K562 (cell line): ENCODE data around the gene TMEM50B. TPM values are rescaled to one million over a fixed set of nuclear protein-coding genes. Genes with fewer than 3 reads are reported as not detected.

ENCODE experiments used
- ATAC-seq: fragments of 200-7000 bp; cut with Tn5 transposase; 3 replicates; pipeline ENCODE4 v1.9.1; 2020; ENCODE audit warnings: moderate library complexity
- BruUV-seq: library from RNA; stranded (reverse); fragments of 400-500 nt; replicated peaks from 2 replicates; lab custom pipeline; 2021; lab: Mats Ljungman, UMichigan
- CTCF ChIA-PET: fragments of 300-600 bp; formaldehyde crosslinking; extraction: SDS; loops from one replicate; lab custom pipeline; 2021; ENCODE audit warnings: low intra/inter-chr PET ratio; lab: Yijun Ruan, JAX
- POLR2A ChIA-PET: fragments of 300-600, 350-650 bp; sonication (Branson Sonifier 250); formaldehyde crosslinking; extraction: SDS; loops from one replicate; lab custom pipeline; 2021; ENCODE audit warnings: antibody characterized with exemption, inconsistent platforms; lab: Yijun Ruan, JAX
- DNase-seq, 4 experiments: peaks; one replicate each; pipeline versions ENCODE4 v3.0.0 to v3.0.0-alpha.2; 2011 to 2018; ENCODE audit warnings: low spot score in 3 of 4, mixed read lengths in 3 of 4; ENCODE audit errors: extremely low read depth in 1 of 4
- FAIRE-seq: peaks from 2 replicates; lab custom pipeline; 2011; peaks lifted over from hg19 to GRCh38; lab: Jason Lieb, UNC
- H2AFZ ChIP-seq: 2 replicates; pipeline ENCODE4 v1.6.0; 2011; ENCODE audit warnings: low read depth, low read length, control low read depth, inconsistent platforms
- H3K27ac ChIP-seq: fragments of 200-600 bp; 3 replicates; pipeline ENCODE4 v1.8.0; 2011; ENCODE audit warnings: low read depth, mild to moderate bottlenecking, control low read depth, inconsistent platforms, low read length, moderate library complexity, mixed read lengths; ENCODE audit errors: extremely low read depth
- H3K27me3 ChIP-seq, 2 experiments: fragments of 300-600 bp in 1 of 2; 2 replicates in 1 of 2; 3 replicates in 1 of 2; pipeline versions ENCODE4 v1.6.0 to v1.8.0; 2011; ENCODE audit warnings: inconsistent platforms in 2 of 2, low read length in 2 of 2, mild to moderate bottlenecking in 1 of 2, mixed read lengths in 1 of 2, moderate library complexity in 1 of 2; ENCODE audit not compliant: control insufficient read depth in 2 of 2, insufficient read depth in 2 of 2
- H3K36me3 ChIP-seq: fragments of 300-600 bp; 3 replicates; pipeline ENCODE4 v1.8.0; 2011; ENCODE audit warnings: mild to moderate bottlenecking, low read length, inconsistent platforms; ENCODE audit not compliant: control insufficient read depth, insufficient read depth
- H3K4me1 ChIP-seq, 2 experiments: fragments of 200-600 bp in 1 of 2; replicated peaks in 1 of 2; 2 replicates in 1 of 2; 3 replicates in 1 of 2; pipeline versions ENCODE4 v1.5.1 to v1.8.0; 2011; ENCODE audit warnings: inconsistent platforms in 2 of 2, low read length in 2 of 2, mild to moderate bottlenecking in 1 of 2, mixed read lengths in 1 of 2, moderate library complexity in 1 of 2; ENCODE audit not compliant: control insufficient read depth in 2 of 2, insufficient read depth in 2 of 2
- H3K4me2 ChIP-seq: 2 replicates; pipeline ENCODE4 v1.6.1; 2011; ENCODE audit warnings: low read length, control low read depth, inconsistent platforms, mixed read lengths; ENCODE audit not compliant: insufficient read depth
- H3K4me3 ChIP-seq: fragments of 200-600 bp; sonication (generic), shearing (Covaris generic); 2 replicates; pipeline ENCODE4 v1.5.1; 2016; ENCODE audit warnings: control low read depth, inconsistent platforms
- H3K79me2 ChIP-seq: fragments of 200-600 bp; 3 replicates; pipeline ENCODE4 v1.8.0; 2011; ENCODE audit warnings: low read length, inconsistent platforms; ENCODE audit not compliant: control insufficient read depth, insufficient read depth
- H3K9ac ChIP-seq, 2 experiments: 2 replicates each; pipeline versions ENCODE4 v1.6.0 to v1.6.1; 2011; ENCODE audit warnings: low read depth in 2 of 2, low read length in 2 of 2, control low read depth in 1 of 2, inconsistent platforms in 1 of 2, mild to moderate bottlenecking in 1 of 2, mixed read lengths in 1 of 2; ENCODE audit not compliant: insufficient read depth in 1 of 2
- H3K9me1 ChIP-seq: one replicate; pipeline ENCODE4 v1.6.0; 2011; ENCODE audit warnings: inconsistent platforms, mild to moderate bottlenecking, low read length, moderate library complexity; ENCODE audit not compliant: control insufficient read depth, insufficient read depth
- H3K9me3 ChIP-seq: replicated peaks from 2 replicates; pipeline ENCODE4 v1.5.1; 2011; ENCODE audit warnings: low read depth, low read length, inconsistent platforms; ENCODE audit not compliant: control insufficient read depth, insufficient read depth
- H4K20me1 ChIP-seq: replicated peaks from 2 replicates; pipeline ENCODE4 v1.6.1; 2011; ENCODE audit warnings: low read length, inconsistent platforms, mixed read lengths; ENCODE audit not compliant: control insufficient read depth, insufficient read depth
- IRF1 ChIP-seq: sonication (generic); formaldehyde crosslinking; IDR thresholded peaks from 2 replicates; pipeline ENCODE4 v1.8.0; 2022; ENCODE audit warnings: missing genetic modification reagents, mild to moderate bottlenecking, borderline replicate concordance
- NCOA6 ChIP-seq: fragments of 450-650 bp; IDR thresholded peaks from 2 replicates; pipeline ENCODE4 v1.6.1; 2017; ENCODE audit warnings: mild to moderate bottlenecking
- PHF8 ChIP-seq: fragments of 200-600 bp; sonication (generic); IDR thresholded peaks from 2 replicates; pipeline ENCODE4 v1.6.1; 2012; ENCODE audit warnings: mixed run types, mild to moderate bottlenecking, inconsistent platforms, low read length, moderate library complexity, borderline replicate concordance
- ZHX1 ChIP-seq: fragments of 150-350 bp; conservative IDR thresholded peaks from 2 replicates; pipeline ENCODE4 v1.6.1; 2014; ENCODE audit warnings: low read length
- ZNF609 ChIP-seq: sonication (generic); formaldehyde crosslinking; IDR thresholded peaks from 2 replicates; pipeline ENCODE4 v1.8.1; 2023; ENCODE audit warnings: missing genetic modification reagents, mild to moderate bottlenecking, borderline replicate concordance
- ZNF699 ChIP-seq: fragments of 250-450 bp; sonication (Bioruptor Pico); IDR thresholded peaks from 2 replicates; pipeline ENCODE4 v1.8.0; 2021; ENCODE audit warnings: mild to moderate bottlenecking, moderate library complexity; ENCODE audit not compliant: insufficient replicate concordance
- WGBS: fragments of 100-300 bp; shearing (Covaris generic); methylation state at CpG from one replicate; pipeline ENCODE4 v1.1.6; 2016; ENCODE audit warnings: low coverage, mixed read lengths; ENCODE audit not compliant: insufficient coverage; ENCODE audit errors: missing lambda C conversion rate; 5-methylcytosine and 5-hydroxymethylcytosine counted together
- in situ Hi-C: fragments of 300-500 bp; cut with MboI; formaldehyde crosslinking; loops from 4 replicates; pipeline ENCODE4 v1.15.0; 2018; ENCODE audit warnings: inconsistent platforms, mixed read lengths
- intact Hi-C: fragments of 100-400 bp; cut with micrococcal nuclease; formaldehyde crosslinking; loops from 2 replicates; pipeline ENCODE4 v1.14.2; 2022
- polyA plus RNA-seq, 8 experiments: library from polyadenylated mRNA; depleted of rRNA in 4 of 8; stranded (reverse) in 5 of 8; unstranded in 3 of 8; fragments of >200 nt; fragmentation: Nextera tagmentation in 2 of 8; fragmentation: Illumina TruSeq in 1 of 8; extraction: Ambion mirVana in 2 of 8; extraction: Trizol in 1 of 8; gene quantifications; 2 replicates each; pipeline versions ENCODE4 v1.2.1 to v1.2.3, GENCODE V29; 2011 to 2014; ENCODE audit warnings: inconsistent platforms in 1 of 8, missing spikeins in 1 of 8
- total RNA-seq, 7 experiments: library from RNA; depleted of rRNA in 6 of 7; stranded (reverse); fragments of >200 nt in 6 of 7; fragmentation: Illumina TruSeq in 2 of 7; extraction: Trizol in 2 of 7; gene quantifications; 2 replicates each; pipeline versions ENCODE4 v1.2.1 to v1.2.3, GENCODE V29; 2011 to 2021; ENCODE audit warnings: low replicate concordance in 1 of 7
- TF ChIP-seq, protein P1 (sequence below): sonication (generic); formaldehyde crosslinking; IDR thresholded peaks from 2 replicates; pipeline ENCODE4 v1.8.0; 2022; ENCODE audit warnings: mild to moderate bottlenecking, missing genetic modification reagents

TMEM50B gene
- total and polyA plus RNA-seq, 9 of the 15 experiments (the other 6 are each of a cell fraction or from before 2014, with no cell fraction given) = 20.5 to 64.6 (median 28.9) TPM

DNA sequence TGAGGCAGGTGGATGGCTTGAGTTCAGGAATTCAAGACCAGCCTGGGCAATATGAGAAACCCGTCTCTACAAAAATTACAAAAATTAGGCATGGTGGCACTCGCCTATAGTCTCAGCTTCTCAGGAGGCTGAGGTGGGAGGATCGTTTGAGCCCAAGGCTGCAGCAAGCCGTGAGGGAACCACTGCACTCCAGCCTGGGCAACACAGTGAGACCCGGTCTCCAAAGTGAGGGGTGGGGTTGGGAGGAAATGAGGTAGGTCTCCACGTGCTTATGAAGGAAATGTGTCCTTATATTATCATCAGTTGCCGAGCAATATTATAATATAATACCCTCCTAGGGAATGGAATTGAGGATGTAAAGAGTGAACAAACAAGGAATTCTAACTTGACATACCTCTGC is 2.7 kb downstream of the TMEM50B start:
- H2AFZ ChIP-seq = no peak overlapping the region
- no TSS peak for BruUV-seq
- in situ Hi-C loops = no loop called here
- TF ChIP-seq NCOA6 = no peak
- TF ChIP-seq ZNF699 = no peak
- TF ChIP-seq ZHX1 = no peak
- no peak for TF ChIP-seq PHF8
- TF ChIP-seq, protein P1, sequence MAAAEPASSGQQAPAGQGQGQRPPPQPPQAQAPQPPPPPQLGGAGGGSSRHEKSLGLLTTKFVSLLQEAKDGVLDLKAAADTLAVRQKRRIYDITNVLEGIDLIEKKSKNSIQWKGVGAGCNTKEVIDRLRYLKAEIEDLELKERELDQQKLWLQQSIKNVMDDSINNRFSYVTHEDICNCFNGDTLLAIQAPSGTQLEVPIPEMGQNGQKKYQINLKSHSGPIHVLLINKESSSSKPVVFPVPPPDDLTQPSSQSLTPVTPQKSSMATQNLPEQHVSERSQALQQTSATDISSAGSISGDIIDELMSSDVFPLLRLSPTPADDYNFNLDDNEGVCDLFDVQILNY (CRISPR knock-in tag) = no peak
- no peak for TF ChIP-seq ZNF609 (CRISPR knock-in tag)
- no peak for TF ChIP-seq IRF1 (CRISPR knock-in tag)
- peak overlapping the region in 1 of 2 experiments; percentile 14; a peak in 1 of 4 replicates for H3K9ac ChIP-seq
- 82% methylated on average over 7 of the region's 7 CpGs for WGBS
- no peaks in the 10 kb centered on the region for H3K27me3 ChIP-seq
- H3K27ac ChIP-seq = no peak overlapping the region
- ChIA-PET CTCF (no interaction called here), POLR2A (interaction anchor here (0.6 kb wide), 1 partner anchor 421 kb away, joined by 3 read pairs; no protein-coding TSS in a partner anchor)
- H3K9me3 ChIP-seq = no peaks in the 10 kb centered on the region; the same call in 1 of the 2 replicates
- no peaks in the 10 kb centered on the region for H4K20me1 ChIP-seq
- FAIRE-seq = no peak
- no peak overlapping the region for H3K4me2 ChIP-seq
- ATAC-seq = no peak
- no peaks in the 10 kb centered on the region for H3K9me1 ChIP-seq
- H3K4me1 ChIP-seq = peaks cover 7 to 16% of the 10 kb centered on the region in 2 experiments; a peak in 3 of 5 replicates
- intact Hi-C loops = no loop called here
- H3K4me3 ChIP-seq = no peak overlapping the region
- no peak for DNase-seq
- H3K36me3 ChIP-seq = peaks cover 4% of the 10 kb centered on the region; the same call in 1 of the 3 replicates
- peaks cover 40% of the 10 kb centered on the region for H3K79me2 ChIP-seq
